ENCODE data around the gene GTF3A. TPM values are rescaled to one million over a fixed set of nuclear protein-coding genes. Genes with fewer than 3 reads are reported as not detected.

Gene GTF3A
- total RNA-seq, 1 donor from 2014 or later, result 70.2 TPM

GRCh38 chr13:27379694-27380641 lies 44.5 kb upstream of the GTF3A start:
- H3K27me3 Mint-ChIP-seq (ENCODE audit: unreplicated experiment), result no peaks in the 10 kb centered on the region
- H3K36me3 Mint-ChIP-seq (ENCODE audit: unreplicated experiment), result no peaks in the 10 kb centered on the region
- H3K9me3 Mint-ChIP-seq (ENCODE audit: unreplicated experiment), result peaks cover 6% of the 10 kb centered on the region
- H3K4me1 Mint-ChIP-seq (ENCODE audit: low read depth, unreplicated experiment), result peaks cover 4% of the 10 kb centered on the region
- peak; percentile 77 for TF ChIP-seq CTCF (IDR thresholded peaks at IDR 0.05; ENCODE audit: partially characterized antibody, unreplicated experiment)
- peak; percentile 86 for DNase-seq
- no peak overlapping the region for H3K27ac Mint-ChIP-seq (ENCODE audit: unreplicated experiment)
- H3K4me3 Mint-ChIP-seq (ENCODE audit: unreplicated experiment), result no peak overlapping the region

GRCh38 chr13:27381601-27382000 lies 42.8 kb upstream of the GTF3A start:
- TF ChIP-seq CTCF (IDR thresholded peaks at IDR 0.05; ENCODE audit: partially characterized antibody, unreplicated experiment), result no peak
- Mint-ChIP-seq H3K27ac (ENCODE audit: unreplicated experiment) (no peak overlapping the region), H3K9me3 (ENCODE audit: unreplicated experiment) (peaks cover 8% of the 10 kb centered on the region), H3K27me3 (ENCODE audit: unreplicated experiment) (peaks cover 6% of the 10 kb centered on the region), H3K4me3 (ENCODE audit: unreplicated experiment) (no peak overlapping the region), H3K4me1 (ENCODE audit: low read depth, unreplicated experiment) (peaks cover 4% of the 10 kb centered on the region), H3K36me3 (ENCODE audit: unreplicated experiment) (no peaks in the 10 kb centered on the region)
- no peak for DNase-seq

GRCh38 chr13:27383104-27383921 lies 41.1 kb upstream of the GTF3A start:
- no peak overlapping the region for H3K27ac Mint-ChIP-seq (ENCODE audit: unreplicated experiment)
- H3K36me3 Mint-ChIP-seq (ENCODE audit: unreplicated experiment), result no peaks in the 10 kb centered on the region
- TF ChIP-seq CTCF (IDR thresholded peaks at IDR 0.05; ENCODE audit: partially characterized antibody, unreplicated experiment), result no peak
- H3K4me1 Mint-ChIP-seq (ENCODE audit: low read depth, unreplicated experiment), result peaks cover 6% of the 10 kb centered on the region
- DNase-seq, result no peak
- peaks cover 7% of the 10 kb centered on the region for H3K27me3 Mint-ChIP-seq (ENCODE audit: unreplicated experiment)
- H3K9me3 Mint-ChIP-seq (ENCODE audit: unreplicated experiment), result peaks cover 6% of the 10 kb centered on the region
- no peak overlapping the region for H3K4me3 Mint-ChIP-seq (ENCODE audit: unreplicated experiment)

- Mint-ChIP-seq H3K36me3 (ENCODE audit: unreplicated experiment) (no peaks in the 10 kb centered on the region), H3K9me3 (ENCODE audit: unreplicated experiment) (peaks cover 6% of the 10 kb centered on the region), H3K4me1 (ENCODE audit: low read depth, unreplicated experiment) (peaks cover 7% of the 10 kb centered on the region), H3K4me3 (ENCODE audit: unreplicated experiment) (no peak overlapping the region), H3K27me3 (ENCODE audit: unreplicated experiment) (peaks cover 7% of the 10 kb centered on the region), H3K27ac (ENCODE audit: unreplicated experiment) (no peak overlapping the region)
- DNase-seq, result no peak
- no peak for TF ChIP-seq CTCF (IDR thresholded peaks at IDR 0.05; ENCODE audit: partially characterized antibody, unreplicated experiment)
Observed at GRCh38 chr13:27384285-27384684, 40.1 kb upstream of the GTF3A start.

Measured in glutamatergic neuron (in vitro differentiated cells).